Liver (tissue), 9 donors: Measurements from ENCODE around the gene PRPH2. TPM values are rescaled to one million over a fixed set of nuclear protein-coding genes. Genes with fewer than 3 reads are reported as not detected.

Experiments
- DNase-seq: peaks from one replicate; pipeline ENCODE4 v3.0.0-alpha.2; 2017; ENCODE audit warnings: low spot score
- H3K27ac ChIP-seq, 2 donors: one replicate each; pipeline ENCODE4 v1.7.0; 2013; ENCODE audit warnings: inconsistent platforms in 2 of 2, low read length in 2 of 2, control low read depth in 1 of 2, low read depth in 1 of 2, mild to moderate bottlenecking in 1 of 2
- H3K27me3 ChIP-seq, 4 donors: one replicate each; pipeline versions ENCODE4 v1.6.1 to v1.7.0; 2013; ENCODE audit warnings: low read length in 3 of 4, inconsistent platforms in 1 of 4, mild to moderate bottlenecking in 1 of 4, moderate library complexity in 1 of 4; ENCODE audit not compliant: control insufficient read depth in 4 of 4, insufficient read depth in 4 of 4
- H3K36me3 ChIP-seq, 4 donors: one replicate each; pipeline versions ENCODE4 v1.6.1 to v1.7.0; 2013; ENCODE audit warnings: low read length in 3 of 4, mild to moderate bottlenecking in 3 of 4, low read depth in 1 of 4, moderate library complexity in 1 of 4; ENCODE audit not compliant: control insufficient read depth in 4 of 4, insufficient read depth in 3 of 4
- H3K4me1 ChIP-seq, 4 donors: one replicate each; pipeline versions ENCODE4 v1.6.1 to v1.7.0; 2013; ENCODE audit warnings: low read length in 3 of 4, mild to moderate bottlenecking in 3 of 4, moderate library complexity in 1 of 4; ENCODE audit not compliant: control insufficient read depth in 4 of 4, insufficient read depth in 4 of 4
- H3K4me3 ChIP-seq, 3 donors: one replicate each; pipeline versions ENCODE4 v1.6.1 to v1.7.0; 2013; ENCODE audit warnings: low read length in 3 of 3, control low read depth in 1 of 3, low read depth in 1 of 3, mild to moderate bottlenecking in 1 of 3
- H3K9ac ChIP-seq, 2 donors: one replicate each; pipeline ENCODE4 v1.7.0; 2013; ENCODE audit warnings: low read length in 2 of 2, mild to moderate bottlenecking in 2 of 2, moderate library complexity in 2 of 2, control low read depth in 1 of 2, low read depth in 1 of 2
- H3K9me3 ChIP-seq, 4 donors: one replicate each; pipeline versions ENCODE4 v1.6.1 to v1.7.0; 2013; ENCODE audit warnings: low read length in 3 of 4; ENCODE audit not compliant: control insufficient read depth in 4 of 4
- ATF3 ChIP-seq: IDR thresholded peaks from 2 replicates; pipeline ENCODE4 v1.6.1; 2016; ENCODE audit warnings: antibody characterized with exemption
- EGR1 ChIP-seq, 2 donors: IDR thresholded peaks; 2 replicates each; pipeline ENCODE4 v1.6.1; 2016 to 2018; ENCODE audit warnings: antibody characterized with exemption in 2 of 2, low read depth in 2 of 2
- FOXA1 ChIP-seq: IDR thresholded peaks from 2 replicates; pipeline ENCODE4 v1.6.1; 2016; ENCODE audit warnings: antibody characterized with exemption
- FOXA2 ChIP-seq: IDR thresholded peaks from 2 replicates; pipeline ENCODE4 v1.6.1; 2016; ENCODE audit warnings: antibody characterized with exemption
- GABPA ChIP-seq, 2 donors: IDR thresholded peaks in 1 of 2; conservative IDR thresholded peaks in 1 of 2; 2 replicates each; pipeline ENCODE4 v1.6.1; 2016; ENCODE audit warnings: antibody characterized with exemption in 2 of 2, mild to moderate bottlenecking in 1 of 2, moderate library complexity in 1 of 2
- HNF4A ChIP-seq, 2 donors: conservative IDR thresholded peaks; 2 replicates each; pipeline ENCODE4 v1.6.1; 2016; ENCODE audit warnings: antibody characterized with exemption in 2 of 2, mild to moderate bottlenecking in 2 of 2
- HNF4G ChIP-seq: IDR thresholded peaks from 2 replicates; pipeline ENCODE4 v1.6.1; 2016; ENCODE audit warnings: antibody characterized with exemption
- NR2F2 ChIP-seq: IDR thresholded peaks from 2 replicates; pipeline ENCODE4 v1.6.1; 2016; ENCODE audit warnings: antibody characterized with exemption
- RAD21 ChIP-seq, 2 donors: IDR thresholded peaks; 2 replicates each; pipeline ENCODE4 v1.6.1; 2016; ENCODE audit warnings: antibody characterized with exemption in 2 of 2, mild to moderate bottlenecking in 2 of 2
- RXRA ChIP-seq, 2 donors: IDR thresholded peaks; 2 replicates each; pipeline ENCODE4 v1.6.1; 2017 to 2018; ENCODE audit warnings: antibody characterized with exemption in 2 of 2, mild to moderate bottlenecking in 1 of 2
- SP1 ChIP-seq: IDR thresholded peaks from 2 replicates; pipeline ENCODE4 v1.6.1; 2018; ENCODE audit warnings: antibody characterized with exemption, mild to moderate bottlenecking
- TAF1 ChIP-seq: conservative IDR thresholded peaks from 2 replicates; pipeline ENCODE4 v1.6.1; 2016; ENCODE audit warnings: antibody characterized with exemption, mild to moderate bottlenecking
- YY1 ChIP-seq: IDR thresholded peaks from 2 replicates; pipeline ENCODE4 v1.6.1; 2016; ENCODE audit warnings: antibody characterized with exemption, mild to moderate bottlenecking
- ZBTB33 ChIP-seq: IDR thresholded peaks from 2 replicates; pipeline ENCODE4 v1.6.1; 2016; ENCODE audit warnings: antibody characterized with exemption
- WGBS: extraction: QIAGEN DNeasy Blood & Tissue Kit; methylation state at CpG from one replicate; pipeline ENCODE4 v1.1.7; 2013; 5-methylcytosine and 5-hydroxymethylcytosine counted together
- polyA plus RNA-seq, 2 donors: library from polyadenylated mRNA; stranded (reverse) in 1 of 2; unstranded in 1 of 2; fragments of 200-250 nt in 1 of 2; fragments of >200 nt in 1 of 2; fragmentation: Nextera tagmentation in 1 of 2; extraction: Ambion mirVana in 1 of 2; gene quantifications; one replicate each; pipeline versions ENCODE4 v1.2.1 to v1.2.3, GENCODE V29; 2013 to 2015
- total RNA-seq, 2 donors: library from RNA; depleted of rRNA; stranded (reverse); fragments of >200 nt; gene quantifications; one replicate each; pipeline ENCODE4 v1.2.3, GENCODE V29; 2014
- TF ChIP-seq, protein P1 (sequence below): IDR thresholded peaks from 2 replicates; pipeline ENCODE4 v1.6.1; 2016; ENCODE audit warnings: antibody characterized with exemption, mild to moderate bottlenecking
- TF ChIP-seq, protein P2 (sequence below): fragments of 150-350 bp; IDR thresholded peaks from 2 replicates; pipeline ENCODE4 v1.5.1; 2017; ENCODE audit warnings: improper control_type of control experiment, low read depth, low read length; ENCODE audit not compliant: missing input control
- donor health status: healthy.
- donor health status: healthy.
- donor health status: healthy.
- donor health status: healthy.
- donor health status: healthy.

Gene PRPH2
- total and polyA plus RNA-seq, 4 donors: 0.06 to 0.33 (median 0.13) TPM

- Histone ChIP-seq H3K9ac (peak overlapping the region in 1 of 2 donors; percentile 61), H3K9me3 (no peaks in the 10 kb centered on the region), H3K4me1 (peaks cover 0 to 16% (median 11%) of the 10 kb centered on the region in 4 donors), H3K36me3 (no peaks in the 10 kb centered on the region), H3K27me3 (no peaks in the 10 kb centered on the region), H3K27ac (peak overlapping the region; percentile 47 to 73), H3K4me3 (peak overlapping the region; percentile 51 to 65 (median 54))
- peak; percentile 37 for DNase-seq
- TF ChIP-seq SP1 (no peak), EGR1 (IDR thresholded peaks at IDR 0.05; ENCODE audit: low read depth in 2 of 2) (no peak), RXRA (IDR thresholded peaks at IDR 0.05) (no peak), GABPA (IDR thresholded peaks at IDR 0.05 in 1 of 2, conservative IDR thresholded peaks at IDR 0.05 in 1 of 2) (no peak), FOXA2 (no peak), ATF3 (no peak)
- TF ChIP-seq, protein P1, sequence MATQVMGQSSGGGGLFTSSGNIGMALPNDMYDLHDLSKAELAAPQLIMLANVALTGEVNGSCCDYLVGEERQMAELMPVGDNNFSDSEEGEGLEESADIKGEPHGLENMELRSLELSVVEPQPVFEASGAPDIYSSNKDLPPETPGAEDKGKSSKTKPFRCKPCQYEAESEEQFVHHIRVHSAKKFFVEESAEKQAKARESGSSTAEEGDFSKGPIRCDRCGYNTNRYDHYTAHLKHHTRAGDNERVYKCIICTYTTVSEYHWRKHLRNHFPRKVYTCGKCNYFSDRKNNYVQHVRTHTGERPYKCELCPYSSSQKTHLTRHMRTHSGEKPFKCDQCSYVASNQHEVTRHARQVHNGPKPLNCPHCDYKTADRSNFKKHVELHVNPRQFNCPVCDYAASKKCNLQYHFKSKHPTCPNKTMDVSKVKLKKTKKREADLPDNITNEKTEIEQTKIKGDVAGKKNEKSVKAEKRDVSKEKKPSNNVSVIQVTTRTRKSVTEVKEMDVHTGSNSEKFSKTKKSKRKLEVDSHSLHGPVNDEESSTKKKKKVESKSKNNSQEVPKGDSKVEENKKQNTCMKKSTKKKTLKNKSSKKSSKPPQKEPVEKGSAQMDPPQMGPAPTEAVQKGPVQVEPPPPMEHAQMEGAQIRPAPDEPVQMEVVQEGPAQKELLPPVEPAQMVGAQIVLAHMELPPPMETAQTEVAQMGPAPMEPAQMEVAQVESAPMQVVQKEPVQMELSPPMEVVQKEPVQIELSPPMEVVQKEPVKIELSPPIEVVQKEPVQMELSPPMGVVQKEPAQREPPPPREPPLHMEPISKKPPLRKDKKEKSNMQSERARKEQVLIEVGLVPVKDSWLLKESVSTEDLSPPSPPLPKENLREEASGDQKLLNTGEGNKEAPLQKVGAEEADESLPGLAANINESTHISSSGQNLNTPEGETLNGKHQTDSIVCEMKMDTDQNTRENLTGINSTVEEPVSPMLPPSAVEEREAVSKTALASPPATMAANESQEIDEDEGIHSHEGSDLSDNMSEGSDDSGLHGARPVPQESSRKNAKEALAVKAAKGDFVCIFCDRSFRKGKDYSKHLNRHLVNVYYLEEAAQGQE: no peak
- TF ChIP-seq, protein P2, sequence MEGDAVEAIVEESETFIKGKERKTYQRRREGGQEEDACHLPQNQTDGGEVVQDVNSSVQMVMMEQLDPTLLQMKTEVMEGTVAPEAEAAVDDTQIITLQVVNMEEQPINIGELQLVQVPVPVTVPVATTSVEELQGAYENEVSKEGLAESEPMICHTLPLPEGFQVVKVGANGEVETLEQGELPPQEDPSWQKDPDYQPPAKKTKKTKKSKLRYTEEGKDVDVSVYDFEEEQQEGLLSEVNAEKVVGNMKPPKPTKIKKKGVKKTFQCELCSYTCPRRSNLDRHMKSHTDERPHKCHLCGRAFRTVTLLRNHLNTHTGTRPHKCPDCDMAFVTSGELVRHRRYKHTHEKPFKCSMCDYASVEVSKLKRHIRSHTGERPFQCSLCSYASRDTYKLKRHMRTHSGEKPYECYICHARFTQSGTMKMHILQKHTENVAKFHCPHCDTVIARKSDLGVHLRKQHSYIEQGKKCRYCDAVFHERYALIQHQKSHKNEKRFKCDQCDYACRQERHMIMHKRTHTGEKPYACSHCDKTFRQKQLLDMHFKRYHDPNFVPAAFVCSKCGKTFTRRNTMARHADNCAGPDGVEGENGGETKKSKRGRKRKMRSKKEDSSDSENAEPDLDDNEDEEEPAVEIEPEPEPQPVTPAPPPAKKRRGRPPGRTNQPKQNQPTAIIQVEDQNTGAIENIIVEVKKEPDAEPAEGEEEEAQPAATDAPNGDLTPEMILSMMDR: no peak
- 17% methylated on average over 52 of the region's 52 CpGs for WGBS
Measured at GRCh38 chr6:42727087-42727611, 4.8 kb upstream of the PRPH2 start.

DNA sequence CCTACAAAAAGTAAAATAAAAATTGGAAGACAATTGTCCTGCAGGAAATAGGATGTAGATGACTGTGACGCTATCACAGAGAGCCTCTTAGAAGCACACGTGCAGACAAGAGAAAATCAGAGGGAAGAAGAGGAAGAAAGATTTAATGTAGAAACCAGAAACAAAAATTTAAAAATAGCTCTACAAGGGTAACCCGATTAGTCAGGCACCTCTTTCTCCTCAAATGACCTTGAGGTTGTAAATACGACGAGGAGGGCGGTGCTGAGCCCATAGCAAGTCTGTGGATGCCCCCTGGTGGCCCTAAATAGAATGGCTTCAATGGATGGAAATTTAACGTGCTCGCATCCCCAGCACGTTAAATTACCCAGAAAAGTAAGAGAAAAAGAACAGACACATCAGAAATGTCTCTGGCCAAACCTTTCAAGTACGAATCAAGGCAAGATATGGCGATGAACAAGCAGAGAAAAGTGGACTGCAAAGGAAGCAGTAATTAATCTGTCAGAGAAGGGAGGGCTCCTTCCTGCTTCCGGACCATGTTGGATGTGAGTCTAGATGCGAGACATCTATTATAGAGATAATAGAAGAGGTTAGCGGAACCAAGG, 4.2 kb upstream of the PRPH2 start:
- Histone ChIP-seq H3K9ac (peak overlapping the region in 1 of 2 donors; percentile 61), H3K27me3 (no peaks in the 10 kb centered on the region), H3K36me3 (no peaks in the 10 kb centered on the region), H3K9me3 (no peaks in the 10 kb centered on the region), H3K4me1 (peaks cover 0 to 16% (median 11%) of the 10 kb centered on the region in 4 donors), H3K27ac (peak overlapping the region; percentile 47 to 73), H3K4me3 (peak overlapping the region; percentile 51 to 65 (median 54))
- peak; percentile 68 for DNase-seq
- TF ChIP-seq HNF4G (no peak), FOXA2 (peak; percentile 27), GABPA (IDR thresholded peaks at IDR 0.05 in 1 of 2, conservative IDR thresholded peaks at IDR 0.05 in 1 of 2) (peak in 1 of 2 donors; percentile 23), TAF1 (no peak), HNF4A (conservative IDR thresholded peaks at IDR 0.05) (peak in 1 of 2 donors; percentile 24), SP1 (peak; percentile 44), NR2F2 (peak; percentile 35), FOXA1 (peak; percentile 60), ZBTB33 (no peak), YY1 (peak; percentile 64), RAD21 (IDR thresholded peaks at IDR 0.05) (peak; percentile 95 to 98), RXRA (IDR thresholded peaks at IDR 0.05) (peak; percentile 89 to 94), ATF3 (peak; percentile 39)
- TF ChIP-seq, protein P2: peak; percentile 87
- TF ChIP-seq, protein P1: no peak
- 4% methylated on average over 14 of the region's 14 CpGs for WGBS
